Measurements from ENCODE around the gene TMEM74B.
A peak's percentile ranks its signal among the peaks of the same experiment; 100 is the strongest.

TMEM74B gene

GRCh38 chr20:1225263-1225782, 40.5 kb upstream of the TMEM74B start:
- Histone ChIP-seq H3K4me3 (ENCODE audit: low read depth, low read length) (peak overlapping the region; percentile 45), H3K9me3 (ENCODE audit: control insufficient read depth, insufficient read depth, low read depth, low read length) (no peaks in the 10 kb centered on the region), H3K36me3 (ENCODE audit: control insufficient read depth in 2 of 2, insufficient read depth in 1 of 2, low read length in 2 of 2) (no peaks in the 10 kb centered on the region), H3K27ac (ENCODE audit: extremely low read depth, low read depth, low read length) (no peak overlapping the region), H3K4me1 (ENCODE audit: control insufficient read depth, insufficient read depth, low read length) (0 out of 2 replicates have a peak, but pooled peaks cover 2% of the 10 kb centered on the region)
- ChIA-PET POLR2A (interaction anchor here (0.7 to 1.2 kb wide), 2 partner anchors 39 to 41 kb away, joined by 3 to 8 read pairs; partner anchors contain the start of gene SNPH), CTCF (interaction anchor here (0.5 to 1.5 kb wide), 3 partner anchors 12 to 409 kb away, joined by 3 to 9 read pairs (median 4); no protein-coding TSS in a partner anchor)
- TF ChIP-seq ZNF133 (tag by site-specific recombination; IDR thresholded peaks at IDR 0.05) (no peak), KLF1 (tag by site-specific recombination; IDR thresholded peaks at IDR 0.05) (peak; percentile 67), ZNF248 (tag by site-specific recombination; IDR thresholded peaks at IDR 0.05) (no peak), ZBTB7A (tag by site-specific recombination; IDR thresholded peaks at IDR 0.05; ENCODE audit: low read depth) (no peak), PATZ1 (tag by site-specific recombination; IDR thresholded peaks at IDR 0.05) (peak; percentile 23; the same call in 1 of the 2 replicates), KLF9 (tag by site-specific recombination; IDR thresholded peaks at IDR 0.05; ENCODE audit: low read depth) (peak; percentile 43; the same call in 1 of the 2 replicates), ZFP69B (tag by site-specific recombination; IDR thresholded peaks at IDR 0.05) (0 out of 2 replicates have a peak, but pooled peaks have one; percentile 26), ZIC2 (tag by site-specific recombination; IDR thresholded peaks at IDR 0.05) (no peak), ZNF544 (tag by site-specific recombination; IDR thresholded peaks at IDR 0.05) (no peak), ZNF350 (tag by site-specific recombination; IDR thresholded peaks at IDR 0.05) (no peak), ZNF211 (tag by site-specific recombination; IDR thresholded peaks at IDR 0.05; ENCODE audit: low read depth) (no peak), OSR2 (tag by site-specific recombination; IDR thresholded peaks at IDR 0.05) (no peak), ZNF837 (tag by site-specific recombination; IDR thresholded peaks at IDR 0.05) (no peak), HIC1 (tag by site-specific recombination; IDR thresholded peaks at IDR 0.05) (peak; percentile 21; the same call in 1 of the 2 replicates), ZNF596 (tag by site-specific recombination; IDR thresholded peaks at IDR 0.05) (no peak), ZNF184 (tag by site-specific recombination; IDR thresholded peaks at IDR 0.05) (no peak), ZNF239 (tag by site-specific recombination; IDR thresholded peaks at IDR 0.05) (no peak), ZNF10 (tag by site-specific recombination; IDR thresholded peaks at IDR 0.05) (no peak), ZNF785 (tag by site-specific recombination; IDR thresholded peaks at IDR 0.05) (no peak), ZNF843 (tag by site-specific recombination; IDR thresholded peaks at IDR 0.05) (no peak)
- TF ChIP-seq, protein P1, sequence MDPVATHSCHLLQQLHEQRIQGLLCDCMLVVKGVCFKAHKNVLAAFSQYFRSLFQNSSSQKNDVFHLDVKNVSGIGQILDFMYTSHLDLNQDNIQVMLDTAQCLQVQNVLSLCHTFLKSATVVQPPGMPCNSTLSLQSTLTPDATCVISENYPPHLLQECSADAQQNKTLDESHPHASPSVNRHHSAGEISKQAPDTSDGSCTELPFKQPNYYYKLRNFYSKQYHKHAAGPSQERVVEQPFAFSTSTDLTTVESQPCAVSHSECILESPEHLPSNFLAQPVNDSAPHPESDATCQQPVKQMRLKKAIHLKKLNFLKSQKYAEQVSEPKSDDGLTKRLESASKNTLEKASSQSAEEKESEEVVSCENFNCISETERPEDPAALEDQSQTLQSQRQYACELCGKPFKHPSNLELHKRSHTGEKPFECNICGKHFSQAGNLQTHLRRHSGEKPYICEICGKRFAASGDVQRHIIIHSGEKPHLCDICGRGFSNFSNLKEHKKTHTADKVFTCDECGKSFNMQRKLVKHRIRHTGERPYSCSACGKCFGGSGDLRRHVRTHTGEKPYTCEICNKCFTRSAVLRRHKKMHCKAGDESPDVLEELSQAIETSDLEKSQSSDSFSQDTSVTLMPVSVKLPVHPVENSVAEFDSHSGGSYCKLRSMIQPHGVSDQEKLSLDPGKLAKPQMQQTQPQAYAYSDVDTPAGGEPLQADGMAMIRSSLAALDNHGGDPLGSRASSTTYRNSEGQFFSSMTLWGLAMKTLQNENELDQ (tag by site-specific recombination; IDR thresholded peaks at IDR 0.05; ENCODE audit: low read depth) = no peak
- TF ChIP-seq, protein P2, sequence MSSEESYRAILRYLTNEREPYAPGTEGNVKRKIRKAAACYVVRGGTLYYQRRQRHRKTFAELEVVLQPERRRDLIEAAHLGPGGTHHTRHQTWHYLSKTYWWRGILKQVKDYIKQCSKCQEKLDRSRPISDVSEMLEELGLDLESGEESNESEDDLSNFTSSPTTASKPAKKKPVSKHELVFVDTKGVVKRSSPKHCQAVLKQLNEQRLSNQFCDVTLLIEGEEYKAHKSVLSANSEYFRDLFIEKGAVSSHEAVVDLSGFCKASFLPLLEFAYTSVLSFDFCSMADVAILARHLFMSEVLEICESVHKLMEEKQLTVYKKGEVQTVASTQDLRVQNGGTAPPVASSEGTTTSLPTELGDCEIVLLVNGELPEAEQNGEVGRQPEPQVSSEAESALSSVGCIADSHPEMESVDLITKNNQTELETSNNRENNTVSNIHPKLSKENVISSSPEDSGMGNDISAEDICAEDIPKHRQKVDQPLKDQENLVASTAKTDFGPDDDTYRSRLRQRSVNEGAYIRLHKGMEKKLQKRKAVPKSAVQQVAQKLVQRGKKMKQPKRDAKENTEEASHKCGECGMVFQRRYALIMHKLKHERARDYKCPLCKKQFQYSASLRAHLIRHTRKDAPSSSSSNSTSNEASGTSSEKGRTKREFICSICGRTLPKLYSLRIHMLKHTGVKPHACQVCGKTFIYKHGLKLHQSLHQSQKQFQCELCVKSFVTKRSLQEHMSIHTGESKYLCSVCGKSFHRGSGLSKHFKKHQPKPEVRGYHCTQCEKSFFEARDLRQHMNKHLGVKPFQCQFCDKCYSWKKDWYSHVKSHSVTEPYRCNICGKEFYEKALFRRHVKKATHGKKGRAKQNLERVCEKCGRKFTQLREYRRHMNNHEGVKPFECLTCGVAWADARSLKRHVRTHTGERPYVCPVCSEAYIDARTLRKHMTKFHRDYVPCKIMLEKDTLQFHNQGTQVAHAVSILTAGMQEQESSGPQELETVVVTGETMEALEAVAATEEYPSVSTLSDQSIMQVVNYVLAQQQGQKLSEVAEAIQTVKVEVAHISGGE (tag by site-specific recombination; conservative IDR thresholded peaks at IDR 0.05; ENCODE audit: low read depth) = no peak
- TF ChIP-seq, protein P3, sequence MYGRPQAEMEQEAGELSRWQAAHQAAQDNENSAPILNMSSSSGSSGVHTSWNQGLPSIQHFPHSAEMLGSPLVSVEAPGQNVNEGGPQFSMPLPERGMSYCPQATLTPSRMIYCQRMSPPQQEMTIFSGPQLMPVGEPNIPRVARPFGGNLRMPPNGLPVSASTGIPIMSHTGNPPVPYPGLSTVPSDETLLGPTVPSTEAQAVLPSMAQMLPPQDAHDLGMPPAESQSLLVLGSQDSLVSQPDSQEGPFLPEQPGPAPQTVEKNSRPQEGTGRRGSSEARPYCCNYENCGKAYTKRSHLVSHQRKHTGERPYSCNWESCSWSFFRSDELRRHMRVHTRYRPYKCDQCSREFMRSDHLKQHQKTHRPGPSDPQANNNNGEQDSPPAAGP (tag by site-specific recombination; IDR thresholded peaks at IDR 0.05) = 0 out of 2 replicates have a peak, but pooled peaks have one; percentile 21
